HTERT RPE-1 (cell line): Measurements from ENCODE around the gene NANOS3.

Experiments used
- in situ Hi-C: fragments of 300-500 bp; cut with MboI; formaldehyde crosslinking; loops from 4 replicates; pipeline ENCODE4 v1.14.3; 2020; ENCODE audit warnings: low sequenced_read_pairs

NANOS3 gene

DNA sequence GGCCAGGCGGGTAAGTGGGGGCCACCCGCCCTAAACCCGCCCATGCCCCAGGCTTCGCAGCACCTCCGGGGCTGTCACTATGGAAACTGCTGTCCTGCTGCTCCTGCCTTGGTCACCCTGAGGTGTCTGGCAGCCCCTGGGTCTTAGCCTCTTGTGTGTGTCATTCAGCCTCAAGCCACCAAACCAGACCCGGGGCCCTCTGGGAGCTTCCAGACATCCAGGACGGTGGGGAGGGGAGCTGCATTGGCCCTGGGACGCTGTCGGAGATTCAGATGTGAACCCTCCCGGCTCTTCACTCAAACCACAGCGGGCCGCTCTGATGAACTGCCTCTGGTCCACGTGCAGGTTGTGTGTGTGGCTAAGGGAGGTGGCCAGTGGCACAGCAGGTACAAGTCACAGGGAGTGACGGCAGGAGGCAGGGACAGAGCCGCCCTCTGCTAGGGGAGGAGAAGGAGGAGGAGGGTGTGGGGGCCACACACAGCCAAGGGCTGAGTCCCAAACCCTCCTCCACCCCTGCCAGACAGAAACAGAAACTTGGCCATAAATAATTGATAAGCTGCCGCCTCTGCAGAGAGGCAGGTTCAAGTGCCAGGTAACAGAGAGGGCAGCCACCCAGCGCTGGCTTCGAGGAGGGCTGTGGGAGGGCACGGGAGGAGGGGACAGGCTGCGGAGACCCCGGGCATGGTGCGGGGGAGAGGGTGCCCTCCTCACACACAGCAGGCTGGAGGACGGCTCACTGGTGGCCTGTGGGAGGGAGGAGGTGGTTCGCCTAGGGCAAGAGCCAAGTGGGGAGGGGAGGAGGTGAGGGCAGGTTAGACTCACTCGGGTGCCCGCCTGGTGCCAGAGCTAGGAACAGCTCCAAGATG is 8.0 kb downstream of the NANOS3 start:
- in situ Hi-C loops, result no loop called here

- in situ Hi-C loops, result no loop called here
Measured at GRCh38 chr19:13885826-13886365, 9.0 kb downstream of the NANOS3 start.

GRCh38 chr19:13887018-13887436 is 10.1 kb downstream of the NANOS3 start:
- in situ Hi-C loops, result no loop called here

DNA sequence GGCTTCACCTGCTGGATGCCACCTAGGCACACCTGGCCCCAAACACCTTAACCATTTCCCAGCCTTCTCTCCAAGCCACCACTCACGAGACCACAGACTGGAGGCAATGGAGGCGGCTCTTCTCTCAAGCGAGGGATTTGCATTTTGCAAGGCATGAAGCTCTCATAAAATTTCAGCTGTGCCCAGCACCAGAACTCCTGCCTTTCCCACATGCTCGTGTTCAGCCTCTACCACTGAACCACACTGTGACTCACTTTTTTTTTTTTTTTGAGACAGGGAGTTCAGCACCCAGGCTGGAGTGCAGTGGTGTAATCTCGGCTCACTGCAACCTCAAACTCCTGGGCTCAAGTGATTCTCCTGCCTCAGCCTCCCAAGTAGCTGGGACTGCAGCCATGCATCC is 10.6 kb downstream of the NANOS3 start:
- in situ Hi-C loops, result no loop called here

DNA sequence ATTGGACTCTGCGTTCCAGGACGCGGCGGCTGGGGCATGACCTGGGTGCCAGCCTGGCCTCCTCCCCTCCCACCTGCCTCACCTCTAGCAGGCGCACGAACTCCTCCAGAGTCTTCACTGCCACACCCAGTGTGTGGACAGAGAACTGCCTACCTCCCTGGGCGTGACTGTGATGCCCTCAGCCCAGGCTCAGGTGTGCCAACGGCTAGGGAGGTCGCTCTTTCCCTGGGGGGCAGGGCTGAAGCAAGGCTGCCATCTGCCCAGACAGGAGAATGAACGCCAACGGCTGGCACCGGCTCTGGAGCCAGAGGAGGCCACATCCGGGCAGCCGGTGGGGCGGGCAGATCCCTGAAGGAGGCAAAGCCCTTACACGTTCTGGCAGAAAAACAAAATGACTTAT is 11.3 kb downstream of the NANOS3 start:
- in situ Hi-C loops, result no loop called here

DNA sequence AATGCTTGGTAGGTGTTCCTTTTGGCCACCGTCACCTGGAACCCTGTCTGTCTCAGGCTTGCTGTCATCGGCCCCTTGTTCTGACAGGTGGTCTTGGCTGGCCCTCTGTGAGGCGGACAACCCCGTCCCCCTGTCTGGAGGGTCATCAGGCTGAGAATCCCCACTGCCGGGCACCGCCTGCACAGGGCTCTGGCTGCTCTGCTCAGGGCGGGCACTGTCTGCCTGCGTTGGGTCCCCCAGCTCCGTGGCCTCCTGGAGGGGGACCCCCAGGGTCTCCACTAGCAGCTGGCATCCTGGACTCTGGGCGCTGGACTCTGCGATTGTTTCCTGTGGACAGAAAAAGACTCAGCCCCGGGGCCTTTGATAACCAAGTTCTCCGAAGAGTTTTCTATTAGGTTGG is 13.2 kb downstream of the NANOS3 start:
- in situ Hi-C loops, result no loop called here

DNA sequence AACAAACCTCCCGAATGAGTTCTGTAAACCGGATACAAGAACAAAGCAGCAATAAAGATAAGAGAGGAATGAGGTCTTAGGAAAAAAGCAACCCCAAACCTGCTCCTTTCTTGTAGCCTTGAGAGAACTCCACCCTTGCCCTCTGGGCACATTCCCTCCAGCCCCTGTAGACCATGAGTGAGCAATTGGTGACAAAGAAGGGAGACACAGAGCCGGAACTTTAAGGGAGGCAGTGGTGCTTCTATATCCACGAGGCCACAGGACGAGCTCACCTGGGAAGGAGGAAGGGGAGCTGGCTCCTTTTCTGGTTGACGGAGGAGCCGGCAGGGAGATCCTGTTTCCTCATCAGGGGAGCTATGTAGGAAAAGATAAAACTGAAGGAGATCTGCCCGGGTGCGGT is 15.9 kb downstream of the NANOS3 start:
- in situ Hi-C loops, result no loop called here

DNA sequence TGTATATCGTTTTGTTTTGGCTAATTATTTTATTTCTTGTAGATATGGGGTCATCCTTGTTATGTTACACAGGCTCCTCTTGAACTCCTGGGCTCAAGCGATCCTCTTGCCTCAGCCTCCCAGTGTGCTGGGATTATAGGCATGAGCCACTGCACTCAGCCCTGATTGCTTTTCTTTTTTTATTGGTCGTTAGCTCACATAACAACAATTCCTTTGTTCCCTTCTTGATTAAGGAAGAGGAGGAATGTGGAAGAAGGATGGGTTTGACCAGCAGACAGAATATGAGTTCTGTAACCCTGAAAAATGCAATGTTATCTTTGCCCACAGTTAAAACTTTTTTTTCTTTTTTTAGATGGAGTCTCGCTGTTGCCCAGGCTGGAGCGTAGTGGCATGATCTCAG is 17.6 kb downstream of the NANOS3 start:
- in situ Hi-C loops, result no loop called here

DNA sequence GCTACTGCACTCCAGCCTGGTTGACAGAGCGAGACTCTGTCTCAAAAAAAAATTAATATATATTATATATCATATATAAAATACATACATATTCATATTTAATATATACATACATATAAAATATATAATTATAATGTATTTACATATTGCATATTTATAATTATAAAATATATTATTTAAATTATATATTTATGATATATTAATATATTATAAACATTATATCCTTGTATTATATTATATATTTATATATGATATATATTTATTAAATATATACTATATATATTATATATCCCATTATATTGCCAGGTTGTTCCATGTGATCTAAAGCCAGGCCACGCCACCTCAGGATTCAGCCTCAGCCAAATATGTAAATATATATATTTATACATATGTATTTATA is 19.3 kb downstream of the NANOS3 start:
- in situ Hi-C loops, result no loop called here

DNA sequence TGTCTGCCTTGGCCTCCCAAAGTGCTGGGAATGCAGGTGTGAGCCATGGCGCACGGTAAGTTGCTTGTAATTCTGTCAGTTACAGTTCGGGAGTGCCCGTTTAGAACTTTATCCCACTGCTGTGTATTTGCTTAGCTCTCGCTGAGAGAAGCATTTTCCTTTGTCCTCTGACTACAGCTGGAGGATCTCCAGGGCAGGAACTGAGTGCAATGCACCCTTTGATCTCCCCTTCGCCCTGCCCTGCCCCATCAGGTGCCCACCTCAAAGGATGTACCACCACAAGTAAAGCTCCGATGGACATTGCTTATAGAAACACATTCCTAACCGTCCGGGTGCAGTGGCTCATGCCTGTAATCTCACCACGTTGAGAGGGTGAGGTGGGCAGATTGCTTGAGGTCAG is 22.5 kb downstream of the NANOS3 start:
- in situ Hi-C loops, result no loop called here

GRCh38 chr19:13899912-13900584 is 23.1 kb downstream of the NANOS3 start:
- in situ Hi-C loops, result no loop called here

GRCh38 chr19:13902993-13903555 is 26.1 kb downstream of the NANOS3 start:
- in situ Hi-C loops, result no loop called here

DNA sequence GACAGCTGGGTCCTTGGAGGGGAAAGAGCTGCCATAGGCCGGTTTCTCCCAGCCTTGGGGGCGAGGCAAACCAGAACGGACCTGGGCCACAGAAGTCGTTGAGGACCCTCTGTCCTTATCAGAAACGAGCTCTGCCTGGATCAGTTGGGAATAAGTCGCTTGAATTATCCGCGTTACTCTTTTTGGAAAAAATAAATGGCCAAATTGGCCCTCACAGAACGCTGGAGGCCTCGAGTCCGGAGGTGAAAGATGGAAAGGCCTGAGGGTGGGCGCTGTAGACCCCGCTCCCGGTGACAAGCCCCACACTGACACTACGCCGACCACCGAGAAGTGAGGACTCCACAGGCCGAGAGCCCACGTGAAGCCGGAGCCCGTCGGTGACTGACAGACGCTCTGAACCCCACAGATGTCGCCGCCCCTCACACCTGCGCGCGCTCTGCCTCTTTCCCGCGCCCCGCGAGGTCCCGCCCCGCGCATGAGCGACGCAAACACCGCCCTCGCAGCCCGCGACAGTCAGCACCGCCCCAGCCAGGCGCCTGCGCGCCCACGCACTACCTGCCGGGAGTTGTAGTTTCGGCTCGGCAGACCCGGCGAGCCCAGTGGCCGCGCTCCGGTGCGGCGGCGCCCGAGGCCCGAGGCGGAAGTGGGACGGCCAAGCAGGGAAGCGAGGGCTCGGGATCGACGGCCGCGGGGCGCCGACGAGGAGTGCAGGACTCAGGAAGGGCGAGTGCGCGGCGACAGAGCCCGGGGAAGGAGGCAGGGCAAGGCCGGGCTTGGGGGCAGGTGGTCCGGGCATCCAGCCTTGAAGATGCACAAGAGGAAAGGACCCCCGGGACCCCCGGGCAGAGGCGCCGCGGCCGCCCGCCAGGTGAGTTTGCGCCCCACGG is 28.9 kb downstream of the NANOS3 start, which contains the start of the genes BRME1 and CC2D1A:
BRME1 (minus strand) TSS at position 484 of the 887 bp plus-strand sequence. CDS start 1,225 bp downstream, outside the sequence.
CC2D1A (plus strand) TSS at position 568 of the 887 bp plus-strand sequence; CDS start at position 809, 241 bp downstream.
- in situ Hi-C loops, result no loop called here

GRCh38 chr19:13906521-13906904 is 29.6 kb downstream of the NANOS3 start:
- in situ Hi-C loops, result no loop called here

DNA sequence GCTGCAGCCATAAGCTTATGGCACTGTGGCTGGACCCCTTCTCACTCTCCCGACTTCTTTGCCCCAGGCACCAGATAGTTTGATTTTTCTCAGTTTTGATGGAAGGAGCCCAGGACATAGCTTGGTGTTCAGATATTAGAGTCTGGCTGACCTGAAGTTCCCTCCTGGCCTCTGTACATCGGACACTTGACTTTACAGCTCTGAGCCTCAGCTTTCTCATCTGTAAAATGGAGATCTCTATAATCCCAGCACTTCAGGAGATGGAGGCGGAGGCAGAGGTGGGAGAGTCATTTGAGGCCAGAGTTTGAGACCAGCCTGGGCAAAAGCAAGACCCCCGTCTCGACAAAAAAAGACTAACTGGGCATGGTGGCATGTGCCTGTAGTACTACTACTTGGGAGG is 30.0 kb downstream of the NANOS3 start:
- in situ Hi-C loops, result no loop called here

GRCh38 chr19:13908674-13909073 is 31.7 kb downstream of the NANOS3 start:
- in situ Hi-C loops, result no loop called here

GRCh38 chr19:13909430-13909829 is 32.5 kb downstream of the NANOS3 start:
- in situ Hi-C loops, result no loop called here

DNA sequence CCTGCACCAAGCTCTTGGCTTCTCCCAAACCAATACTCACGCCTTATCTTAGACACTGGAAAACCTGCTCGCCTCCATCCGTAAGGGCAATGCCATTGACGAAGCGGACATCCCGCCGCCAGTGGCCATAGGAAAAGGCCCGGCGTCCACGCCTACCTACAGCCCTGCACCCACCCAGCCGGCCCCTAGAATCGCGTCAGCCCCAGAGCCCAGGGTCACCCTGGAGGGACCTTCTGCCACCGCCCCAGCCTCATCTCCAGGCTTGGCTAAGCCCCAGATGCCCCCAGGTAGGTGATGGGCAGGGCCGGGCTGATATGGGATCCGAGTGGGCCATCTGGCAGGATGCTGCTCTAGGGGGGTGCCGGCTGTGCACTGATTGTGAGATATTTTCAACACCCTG is 36.4 kb downstream of the NANOS3 start:
- in situ Hi-C loops, result no loop called here

DNA sequence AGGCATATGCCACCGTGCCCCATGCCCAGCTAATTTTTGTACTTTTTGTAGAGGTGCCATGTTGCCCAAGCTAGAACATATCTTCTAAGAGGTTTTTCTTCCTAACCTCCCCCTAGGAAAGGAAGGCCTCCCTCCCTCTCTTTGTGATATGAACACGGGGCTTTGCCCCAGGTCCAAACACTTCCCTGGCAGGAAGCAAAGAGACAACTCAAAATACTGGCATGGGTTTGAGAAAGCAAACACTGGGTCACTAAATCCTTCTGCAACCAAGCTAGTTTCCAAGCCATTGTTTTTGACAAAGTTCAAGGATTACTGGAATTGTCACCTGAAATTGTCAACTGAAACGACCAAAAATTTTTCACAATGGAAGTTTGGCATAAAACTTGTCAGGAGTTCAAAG is 37.8 kb downstream of the NANOS3 start:
- in situ Hi-C loops, result no loop called here

DNA sequence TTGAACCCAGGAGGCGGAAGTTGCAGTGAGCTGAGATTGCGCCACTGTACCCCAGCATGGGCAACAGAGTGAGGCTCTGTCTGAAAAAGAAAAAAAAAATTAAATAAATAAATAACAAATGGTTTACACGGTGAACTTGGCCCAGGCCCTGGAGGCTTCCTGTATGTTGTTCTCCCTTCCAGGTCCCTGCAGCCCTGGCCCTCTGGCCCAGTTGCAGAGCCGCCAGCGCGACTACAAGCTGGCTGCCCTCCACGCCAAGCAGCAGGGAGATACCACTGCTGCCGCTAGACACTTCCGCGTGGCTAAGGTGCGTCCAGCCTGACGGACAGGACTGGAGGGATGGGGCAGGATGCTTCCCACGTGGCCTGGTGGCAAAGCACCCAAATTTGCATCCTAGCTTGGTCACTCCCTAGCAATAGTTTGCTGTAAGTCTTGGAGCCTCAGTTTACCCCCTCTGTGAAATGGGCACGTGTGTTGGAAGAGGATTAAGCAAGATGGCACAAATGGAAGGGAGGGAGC is 41.0 kb downstream of the NANOS3 start:
- in situ Hi-C loops, result no loop called here
